Liver (tissue), 2 donors: ENCODE measurements around the gene SLC6A12.

Source experiments
- GABPA ChIP-seq, 2 donors: IDR thresholded peaks in 1 of 2; conservative IDR thresholded peaks in 1 of 2; 2 replicates each; pipeline ENCODE4 v1.6.1; 2016; ENCODE audit warnings: antibody characterized with exemption in 2 of 2, mild to moderate bottlenecking in 1 of 2, moderate library complexity in 1 of 2
- TAF1 ChIP-seq: conservative IDR thresholded peaks from 2 replicates; pipeline ENCODE4 v1.6.1; 2016; ENCODE audit warnings: antibody characterized with exemption, mild to moderate bottlenecking
- donor health status: healthy.

DNA sequence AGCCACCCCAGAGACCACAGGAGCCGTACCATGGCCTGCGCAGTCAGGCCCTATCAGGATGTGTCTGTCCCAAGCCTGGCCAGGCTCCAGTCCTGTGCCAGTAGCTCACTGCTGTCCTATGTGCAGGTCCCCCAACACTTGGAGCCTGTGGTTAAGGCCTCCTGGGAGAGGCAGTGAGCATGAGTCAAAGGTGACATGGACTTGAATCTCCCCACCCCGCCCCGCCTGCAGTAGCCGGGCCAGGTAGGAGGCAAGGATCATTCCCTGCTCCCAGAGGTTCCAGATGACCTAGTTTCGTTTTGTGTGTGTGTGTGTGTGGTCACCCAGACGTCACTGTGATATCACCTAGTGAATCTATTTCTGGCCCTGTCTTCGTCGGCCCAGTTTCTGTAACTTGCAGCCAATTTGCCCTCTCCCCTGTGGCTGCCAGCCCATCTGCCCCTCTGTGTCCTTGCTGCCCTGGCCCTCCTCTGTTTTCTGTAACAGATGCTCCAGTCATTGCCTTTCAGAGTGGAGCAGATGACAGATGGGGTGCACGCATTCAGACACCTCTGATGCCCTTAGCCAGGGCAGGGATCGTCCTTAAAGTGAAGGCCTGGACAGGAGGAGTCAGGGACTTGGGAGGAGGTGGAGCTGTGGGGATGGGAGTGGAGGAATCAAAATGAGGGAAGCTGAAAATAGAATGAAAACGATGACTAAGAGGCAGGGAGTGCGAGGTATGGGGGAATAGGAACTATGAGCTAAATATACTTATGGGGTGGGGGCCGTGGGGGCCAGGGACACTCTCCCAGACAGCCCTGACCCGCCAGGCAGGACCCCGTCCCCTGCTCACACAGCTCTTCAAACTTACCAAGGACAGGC lies 37.4 kb downstream of the SLC6A12 start:
- TF ChIP-seq TAF1 (no peak), GABPA (IDR thresholded peaks at IDR 0.05 in 1 of 2, conservative IDR thresholded peaks at IDR 0.05 in 1 of 2) (no peak)
